ENCODE data around the gene UTS2R. TPM values are rescaled to one million over a fixed set of nuclear protein-coding genes. Genes with fewer than 3 reads are reported as not detected.

UTS2R gene
- total RNA-seq, 2 donors from 2014 or later, result not detected

- WGBS, 2 donors, result 65 to 69% methylated on average over 2 to 20 of the region's 26 CpGs
- intact Hi-C loops (cut with DNase I), result no loop called here
- Histone ChIP-seq H3K4me3 (no peak overlapping the region), H3K27me3 (no peaks in the 10 kb centered on the region), H3K27ac (peak overlapping the region; percentile 46 to 91 (median 84)), H3K9me3 (no peaks in the 10 kb centered on the region), H3K36me3 (replicated peaks in 1 of 2; ENCODE audit: insufficient read depth in 1 of 2, low read depth in 2 of 2) (no peaks in the 10 kb centered on the region), H3K4me1 (peaks cover 35% of the 10 kb centered on the region)
- TF ChIP-seq POLR2A (IDR thresholded peaks at IDR 0.05), result no peak
- ATAC-seq (no peak), DNase-seq (no peak)
Observed at GRCh38 chr17:82385559-82386254, 14.1 kb downstream of the UTS2R start.

- ATAC-seq (no peak), DNase-seq (no peak)
- H3K36me3 ChIP-seq (replicated peaks in 1 of 2; ENCODE audit: insufficient read depth in 1 of 2, low read depth in 2 of 2), result no peaks in the 10 kb centered on the region
- no peaks in the 10 kb centered on the region for H3K27me3 ChIP-seq
- H3K4me1 ChIP-seq, result peaks cover 35% of the 10 kb centered on the region
- intact Hi-C loops (cut with DNase I), result no loop called here
- WGBS, 2 donors, result 78 to 81% methylated on average over 16 of the region's 17 CpGs
- no peaks in the 10 kb centered on the region for H3K9me3 ChIP-seq
- no peak for TF ChIP-seq CTCF (IDR thresholded peaks at IDR 0.05)
- TF ChIP-seq POLR2A (IDR thresholded peaks at IDR 0.05), result no peak
- no peak overlapping the region for H3K4me3 ChIP-seq
- H3K27ac ChIP-seq, result peak overlapping the region in 2 of 4 donors; percentile 84 to 91
Observed at GRCh38 chr17:82386255-82386831, 14.8 kb downstream of the UTS2R start.

- Histone ChIP-seq H3K4me1 (peaks cover 35% of the 10 kb centered on the region), H3K27me3 (no peaks in the 10 kb centered on the region), H3K4me3 (no peak overlapping the region), H3K36me3 (replicated peaks in 1 of 2; ENCODE audit: insufficient read depth in 1 of 2, low read depth in 2 of 2) (no peaks in the 10 kb centered on the region), H3K9me3 (no peaks in the 10 kb centered on the region), H3K27ac (no peak overlapping the region)
- ATAC-seq, result no peak
- no peak for DNase-seq
- 70 to 77% methylated on average over 22 to 36 of the region's 38 CpGs for WGBS, 2 donors
- intact Hi-C loops (cut with DNase I), result no loop called here
- TF ChIP-seq POLR2A (IDR thresholded peaks at IDR 0.05), result no peak
- TF ChIP-seq CTCF (IDR thresholded peaks at IDR 0.05), result no peak
Observed at GRCh38 chr17:82386881-82387704, 15.5 kb downstream of the UTS2R start.

GRCh38 chr17:82387705-82388106 lies 16.1 kb downstream of the UTS2R start:
- Histone ChIP-seq H3K27me3 (no peaks in the 10 kb centered on the region), H3K4me1 (peaks cover 35% of the 10 kb centered on the region), H3K9me3 (no peaks in the 10 kb centered on the region), H3K4me3 (no peak overlapping the region), H3K36me3 (replicated peaks in 1 of 2; ENCODE audit: insufficient read depth in 1 of 2, low read depth in 2 of 2) (peaks cover 0 to 2% of the 10 kb centered on the region in 2 donors), H3K27ac (no peak overlapping the region)
- 62 to 66% methylated on average over 3 of the region's 3 CpGs for WGBS, 2 donors
- intact Hi-C loops (cut with DNase I), result no loop called here
- ATAC-seq, result no peak
- TF ChIP-seq POLR2A (IDR thresholded peaks at IDR 0.05), result no peak
- TF ChIP-seq CTCF (IDR thresholded peaks at IDR 0.05), result no peak
- no peak for DNase-seq

GRCh38 chr17:82388223-82388921 lies 16.8 kb downstream of the UTS2R start:
- DNase-seq, result peak; percentile 72 to 88 (median 78)
- Histone ChIP-seq H3K4me3 (no peak overlapping the region), H3K4me1 (peaks cover 34% of the 10 kb centered on the region), H3K27ac (no peak overlapping the region), H3K9me3 (no peaks in the 10 kb centered on the region), H3K27me3 (no peaks in the 10 kb centered on the region), H3K36me3 (replicated peaks in 1 of 2; ENCODE audit: insufficient read depth in 1 of 2, low read depth in 2 of 2) (peaks cover 0 to 2% of the 10 kb centered on the region in 2 donors)
- intact Hi-C loops (cut with DNase I), result no loop called here
- ATAC-seq, result peak; percentile 9
- 57 to 80% methylated on average over 20 to 33 of the region's 34 CpGs for WGBS, 2 donors
- TF ChIP-seq POLR2A (IDR thresholded peaks at IDR 0.05), result no peak
- peak in 2 of 7 experiments; percentile 17 to 22 for TF ChIP-seq CTCF (IDR thresholded peaks at IDR 0.05)

Data from body of pancreas (tissue), 4 donors.